Cardiac muscle cell (in vitro differentiated cells and primary cell): ENCODE measurements around the gene CD40. TPM values are rescaled to one million over a fixed set of nuclear protein-coding genes. Genes with fewer than 3 reads are reported as not detected.

Experiments used
- DNase-seq, 2 donors: peaks; one replicate each; pipeline versions ENCODE4 v3.0.0 to v3.0.0-alpha.2; 2010 to 2017; ENCODE audit warnings: low read depth in 1 of 2, low spot score in 1 of 2
- H3K27ac ChIP-seq: fragments of 200-600 bp; sonication (generic); 2 replicates; pipeline ENCODE4 v1.5.1; 2016
- H3K27me3 ChIP-seq: fragments of 200-600 bp; sonication (generic); 2 replicates; pipeline ENCODE4 v1.6.0; 2016; ENCODE audit warnings: control low read depth
- H3K36me3 ChIP-seq: fragments of 200-600 bp; sonication (generic); 2 replicates; pipeline ENCODE4 v1.5.1; 2016; ENCODE audit warnings: control low read depth
- H3K4me1 ChIP-seq: fragments of 200-600 bp; sonication (generic); 2 replicates; pipeline ENCODE4 v1.8.1; 2017; ENCODE audit warnings: low read depth, mild to moderate bottlenecking, mixed run types
- H3K4me3 ChIP-seq: fragments of 200-600 bp; sonication (generic); 2 replicates; pipeline ENCODE4 v1.5.1; 2016; ENCODE audit warnings: mild to moderate bottlenecking
- H3K9me3 ChIP-seq: fragments of 200-600 bp; sonication (generic); 2 replicates; pipeline ENCODE4 v1.5.1; 2017; ENCODE audit warnings: low read depth, mild to moderate bottlenecking, control low read depth
- CTCF ChIP-seq: IDR thresholded peaks from 2 replicates; pipeline ENCODE4 v1.5.1; 2012; ENCODE audit warnings: low read depth, mild to moderate bottlenecking, low read length
- polyA plus RNA-seq: library from polyadenylated mRNA; unstranded; fragments of >200 nt; fragmentation: Nextera tagmentation; extraction: Ambion mirVana; gene quantifications from 2 replicates; pipeline ENCODE4 v1.2.1, GENCODE V29; 2016
- total RNA-seq: library from RNA; depleted of rRNA; stranded (reverse); fragments of >200 nt; gene quantifications from 2 replicates; pipeline ENCODE4 v1.2.3, GENCODE V29; 2016

CD40 gene
- total and polyA plus RNA-seq, 2 experiments from 2014 or later: 0.42 to 1.5 TPM

DNA sequence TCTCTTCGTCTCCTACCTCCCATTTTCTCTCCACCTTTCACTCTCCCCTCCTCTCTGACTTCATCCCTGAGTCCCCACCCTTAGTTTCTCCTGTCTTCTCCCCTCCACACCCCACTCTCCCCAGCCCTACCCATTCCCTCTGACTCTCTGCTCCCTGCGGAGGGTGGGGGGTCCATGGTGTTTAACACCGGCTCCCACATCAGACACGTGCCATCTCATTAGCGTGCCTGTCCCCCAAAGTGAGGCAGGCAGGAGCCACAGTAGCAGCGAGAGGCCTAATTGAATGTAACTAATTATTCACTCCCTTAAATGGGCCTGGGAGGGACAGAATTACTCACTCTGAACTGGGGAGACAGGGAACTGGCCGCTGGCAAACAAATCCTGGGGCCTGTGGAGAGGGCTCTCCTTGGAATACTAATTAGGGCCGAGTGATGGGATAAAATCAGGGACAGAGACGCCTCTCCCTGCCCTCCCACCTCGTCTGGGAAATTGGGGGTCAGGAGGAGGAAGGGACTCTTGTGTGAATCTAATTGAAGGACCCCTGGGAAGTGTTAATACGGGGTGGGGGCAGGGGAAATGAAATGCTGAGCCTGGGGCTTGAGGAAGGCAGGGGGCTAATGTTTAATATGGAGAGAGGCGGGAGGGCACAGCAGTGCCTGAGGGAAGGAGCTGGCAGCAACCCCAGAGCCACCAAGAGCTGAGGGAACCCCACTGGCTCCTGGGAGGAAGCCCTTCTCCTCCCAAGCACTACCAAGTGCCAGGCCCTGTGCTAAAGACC, 17.9 kb downstream of the CD40 start:
- H3K36me3 ChIP-seq: no peaks in the 10 kb centered on the region
- DNase-seq: no peak
- no peak overlapping the region for H3K27ac ChIP-seq
- H3K27me3 ChIP-seq: no peaks in the 10 kb centered on the region
- H3K4me1 ChIP-seq: peaks cover 5% of the 10 kb centered on the region
- H3K4me3 ChIP-seq: no peak overlapping the region
- no peaks in the 10 kb centered on the region for H3K9me3 ChIP-seq
- no peak for TF ChIP-seq CTCF

- no peak overlapping the region for H3K27ac ChIP-seq
- H3K4me1 ChIP-seq: peaks cover 5% of the 10 kb centered on the region
- no peaks in the 10 kb centered on the region for H3K27me3 ChIP-seq
- no peak for TF ChIP-seq CTCF
- H3K4me3 ChIP-seq: no peak overlapping the region
- H3K36me3 ChIP-seq: no peaks in the 10 kb centered on the region
- DNase-seq: no peak
- no peaks in the 10 kb centered on the region for H3K9me3 ChIP-seq
Observed at GRCh38 chr20:46137816-46138215, 19.7 kb downstream of the CD40 start.

DNA sequence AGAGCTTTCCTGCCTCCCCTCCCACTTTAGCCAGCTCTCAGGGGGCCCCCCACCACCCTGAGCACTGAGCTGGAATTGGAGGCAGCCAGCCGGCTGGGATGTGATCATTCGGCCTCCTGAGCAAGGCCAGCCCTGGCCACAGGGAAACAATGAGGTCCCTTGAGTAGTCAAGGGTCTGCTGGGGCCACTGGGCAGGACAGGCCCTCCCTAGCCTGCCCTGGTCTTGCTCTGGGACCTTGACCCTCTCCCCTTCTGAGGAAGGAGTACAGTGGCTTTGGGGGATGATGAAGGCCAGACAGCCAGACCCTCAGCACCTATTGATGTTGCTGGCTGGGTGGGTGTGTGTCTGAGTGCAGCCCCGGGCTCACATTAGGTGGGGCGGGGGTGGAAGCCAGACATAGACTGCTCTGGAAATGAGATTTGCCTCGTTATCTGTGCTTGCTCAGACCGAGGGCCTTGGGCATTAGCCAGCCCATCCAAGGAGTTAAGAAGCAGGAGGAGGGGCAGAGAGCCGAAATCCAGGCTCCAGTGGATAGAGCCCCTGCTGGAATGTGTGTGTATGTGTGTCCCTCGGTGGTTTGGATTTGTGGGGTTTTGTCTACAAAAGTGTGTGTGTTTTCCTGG, 21.3 kb downstream of the CD40 start:
- no peaks in the 10 kb centered on the region for H3K9me3 ChIP-seq
- H3K4me3 ChIP-seq: no peak overlapping the region
- H3K4me1 ChIP-seq: peaks cover 5% of the 10 kb centered on the region
- H3K36me3 ChIP-seq: no peaks in the 10 kb centered on the region
- H3K27me3 ChIP-seq: no peaks in the 10 kb centered on the region
- TF ChIP-seq CTCF: no peak
- peak; percentile 22 to 27 for DNase-seq
- H3K27ac ChIP-seq: no peak overlapping the region

- no peak for DNase-seq
- H3K4me1 ChIP-seq: peaks cover 5% of the 10 kb centered on the region
- TF ChIP-seq CTCF: no peak
Observed at GRCh38 chr20:46139908-46140482, 21.9 kb downstream of the CD40 start.

DNA sequence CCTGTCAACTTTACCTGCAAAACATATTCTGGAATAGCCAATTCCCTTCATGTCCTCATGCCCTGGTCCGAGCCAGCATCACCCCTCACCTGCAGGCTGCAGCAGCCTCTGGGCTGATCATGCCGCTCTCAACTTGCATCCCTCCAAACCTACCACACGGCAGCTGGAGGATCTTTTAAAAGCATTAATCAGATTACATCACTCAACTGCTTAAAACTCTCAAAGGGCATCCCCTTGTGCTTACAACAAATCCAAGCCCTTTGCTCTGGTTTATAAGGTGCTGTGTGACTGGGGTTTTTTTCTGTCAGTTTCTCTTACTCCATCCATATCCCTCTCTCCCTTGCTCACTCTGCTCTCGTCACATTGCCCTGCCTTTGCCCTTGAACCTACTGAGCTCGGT, 24.0 kb downstream of the CD40 start:
- Histone ChIP-seq H3K9me3 (no peaks in the 10 kb centered on the region), H3K36me3 (no peaks in the 10 kb centered on the region), H3K27me3 (no peaks in the 10 kb centered on the region), H3K4me1 (peaks cover 5% of the 10 kb centered on the region), H3K4me3 (no peak overlapping the region), H3K27ac (no peak overlapping the region)
- TF ChIP-seq CTCF: no peak
- DNase-seq: no peak

More at GRCh38 chr20:46139908-46140482, 21.9 kb downstream of the CD40 start:
- Histone ChIP-seq H3K36me3 (no peaks in the 10 kb centered on the region), H3K9me3 (no peaks in the 10 kb centered on the region), H3K27ac (no peak overlapping the region), H3K4me3 (no peak overlapping the region), H3K27me3 (no peaks in the 10 kb centered on the region)
